GM23248 (cell line): ENCODE results near the gene PDIA4.

Source experiments
- EZH2 ChIP-seq: fragments of 200-600 bp; sonication (generic); IDR thresholded peaks from 2 replicates; pipeline ENCODE4 v1.6.1; 2018; ENCODE audit warnings: antibody characterized with exemption, mild to moderate bottlenecking; ENCODE audit not compliant: insufficient read depth, poor library complexity, severe bottlenecking
- EZH2phosphoT487 ChIP-seq: fragments of 200-600 bp; sonication (generic); IDR thresholded peaks from 2 replicates; pipeline ENCODE4 v1.6.1; 2018; ENCODE audit warnings: antibody characterized with exemption, moderate library complexity, mild to moderate bottlenecking, low read depth; ENCODE audit not compliant: insufficient read depth

- TF ChIP-seq EZH2phosphoT487 (no peak), EZH2 (no peak)
Measured at GRCh38 chr7:149070372-149071125, 42.2 kb upstream of the PDIA4 start.
